ENCODE measurements around the gene GZMA. TPM values are rescaled to one million over a fixed set of nuclear protein-coding genes. Genes with fewer than 3 reads are reported as not detected.
"Not testable (repeated sequence)": the region's sequence is repeated elsewhere in the genome, so short reads cannot be mapped to it uniquely, and the experiment has no call there.

The GZMA gene
- total RNA-seq, 1 donor from 2014 or later, result 8.8 TPM

DNA sequence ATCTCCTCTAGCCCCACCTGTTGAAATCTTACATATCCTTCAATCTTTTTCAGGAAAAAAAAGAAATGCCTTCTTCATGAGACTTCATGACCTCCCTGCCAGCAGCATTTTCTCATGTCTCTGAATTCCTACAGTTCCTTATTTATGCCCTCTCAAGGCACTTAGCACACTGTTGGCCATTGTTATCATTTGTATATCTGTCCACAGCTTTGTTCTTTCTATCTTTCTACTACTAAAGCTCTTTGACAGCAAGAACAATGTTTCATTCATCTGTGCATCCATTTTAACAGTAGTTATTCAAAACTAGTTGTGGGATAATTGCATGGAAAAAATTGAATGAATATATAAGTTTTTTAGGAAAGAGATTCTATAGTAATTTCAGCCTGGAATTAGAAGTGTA lies 20.9 kb upstream of the GZMA start:
- ATAC-seq (no peak), DNase-seq (no peak)
- H3K27ac ChIP-seq, result no peak overlapping the region
- H3K4me3 ChIP-seq, result no peak overlapping the region
- intact Hi-C loops (cut with DNase I), result no loop called here
- TF ChIP-seq, protein P1, sequence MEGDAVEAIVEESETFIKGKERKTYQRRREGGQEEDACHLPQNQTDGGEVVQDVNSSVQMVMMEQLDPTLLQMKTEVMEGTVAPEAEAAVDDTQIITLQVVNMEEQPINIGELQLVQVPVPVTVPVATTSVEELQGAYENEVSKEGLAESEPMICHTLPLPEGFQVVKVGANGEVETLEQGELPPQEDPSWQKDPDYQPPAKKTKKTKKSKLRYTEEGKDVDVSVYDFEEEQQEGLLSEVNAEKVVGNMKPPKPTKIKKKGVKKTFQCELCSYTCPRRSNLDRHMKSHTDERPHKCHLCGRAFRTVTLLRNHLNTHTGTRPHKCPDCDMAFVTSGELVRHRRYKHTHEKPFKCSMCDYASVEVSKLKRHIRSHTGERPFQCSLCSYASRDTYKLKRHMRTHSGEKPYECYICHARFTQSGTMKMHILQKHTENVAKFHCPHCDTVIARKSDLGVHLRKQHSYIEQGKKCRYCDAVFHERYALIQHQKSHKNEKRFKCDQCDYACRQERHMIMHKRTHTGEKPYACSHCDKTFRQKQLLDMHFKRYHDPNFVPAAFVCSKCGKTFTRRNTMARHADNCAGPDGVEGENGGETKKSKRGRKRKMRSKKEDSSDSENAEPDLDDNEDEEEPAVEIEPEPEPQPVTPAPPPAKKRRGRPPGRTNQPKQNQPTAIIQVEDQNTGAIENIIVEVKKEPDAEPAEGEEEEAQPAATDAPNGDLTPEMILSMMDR (IDR thresholded peaks at IDR 0.05), result no peak
- H3K27me3 ChIP-seq, result no peaks in the 10 kb centered on the region
- H3K9me3 ChIP-seq, result no peaks in the 10 kb centered on the region
- no peaks in the 10 kb centered on the region for H3K36me3 ChIP-seq
- no peaks in the 10 kb centered on the region for H3K4me1 ChIP-seq

DNA sequence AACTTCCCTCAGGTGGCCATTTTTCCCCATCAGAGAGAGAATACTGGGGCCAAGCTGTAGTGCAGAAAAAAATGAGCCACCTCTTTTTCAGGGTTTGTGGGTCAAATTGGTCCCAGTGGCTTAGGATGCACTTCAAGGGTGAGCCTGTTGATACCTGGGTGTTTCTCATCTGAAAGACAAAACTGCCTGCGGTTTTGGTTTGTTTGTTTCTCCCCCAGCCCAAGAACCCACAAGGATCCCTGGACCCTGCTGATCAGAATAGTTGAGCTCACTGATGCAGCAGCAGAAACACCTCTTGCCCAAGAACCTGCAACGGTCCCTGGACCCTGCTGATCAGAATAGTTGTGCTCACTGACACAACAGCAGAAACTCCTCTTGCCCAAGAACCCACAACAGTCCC lies 13.1 kb upstream of the GZMA start:
- H3K4me1 ChIP-seq; DNase-seq; H3K4me3 ChIP-seq; intact Hi-C loops (cut with DNase I); H3K9me3 ChIP-seq; H3K27me3 ChIP-seq; H3K36me3 ChIP-seq; ATAC-seq; H3K27ac ChIP-seq: not testable (repeated sequence)

DNA sequence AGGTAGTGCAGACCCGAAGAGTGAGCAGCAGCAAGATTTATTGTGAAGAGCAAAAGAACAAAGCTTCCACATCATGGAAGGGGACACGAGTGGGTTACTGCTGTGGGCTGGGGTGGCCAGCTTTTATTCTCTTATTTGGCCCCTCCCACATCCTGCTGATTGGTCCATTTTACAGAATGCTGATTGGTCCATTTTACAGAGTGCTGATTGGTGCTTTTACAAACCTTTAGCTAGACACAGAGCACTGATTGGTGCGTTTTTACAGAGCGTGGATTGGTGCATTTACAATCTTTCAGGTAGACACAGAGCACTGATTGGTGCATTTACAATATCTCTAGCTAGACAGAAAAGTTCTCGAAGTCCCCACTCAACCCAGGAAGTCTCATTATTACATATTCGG lies 11.4 kb upstream of the GZMA start:
- H3K4me1 ChIP-seq; ATAC-seq; H3K36me3 ChIP-seq; H3K27me3 ChIP-seq; H3K27ac ChIP-seq; intact Hi-C loops (cut with DNase I); H3K4me3 ChIP-seq; DNase-seq; H3K9me3 ChIP-seq: not testable (repeated sequence)

DNA sequence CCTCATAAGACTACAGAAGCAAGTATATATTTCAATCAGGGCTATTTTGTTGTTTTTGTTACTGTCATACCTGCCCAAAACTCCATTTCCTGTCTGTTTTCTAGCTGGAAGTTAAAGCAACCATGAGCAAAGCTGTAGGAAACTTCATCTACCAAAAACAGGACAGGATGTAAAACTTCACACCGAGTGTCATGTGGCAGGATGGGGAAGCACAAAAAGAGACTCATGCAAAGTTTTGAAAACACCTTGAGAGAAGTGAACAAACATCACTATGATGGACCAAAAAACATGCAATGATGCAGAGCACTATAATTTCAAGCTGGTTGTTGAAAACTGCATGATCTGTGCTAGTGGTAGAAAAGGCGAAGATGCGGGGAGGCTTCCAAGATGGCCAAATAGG lies 6.3 kb upstream of the GZMA start:
- intact Hi-C loops (cut with DNase I), result no loop called here
- TF ChIP-seq, protein P1 (IDR thresholded peaks at IDR 0.05), result no peak
- Histone ChIP-seq H3K36me3 (no peaks in the 10 kb centered on the region), H3K4me3 (no peak overlapping the region), H3K27me3 (no peaks in the 10 kb centered on the region), H3K4me1 (no peaks in the 10 kb centered on the region), H3K27ac (no peak overlapping the region), H3K9me3 (no peaks in the 10 kb centered on the region)
- DNase-seq (no peak), ATAC-seq (no peak)

DNA sequence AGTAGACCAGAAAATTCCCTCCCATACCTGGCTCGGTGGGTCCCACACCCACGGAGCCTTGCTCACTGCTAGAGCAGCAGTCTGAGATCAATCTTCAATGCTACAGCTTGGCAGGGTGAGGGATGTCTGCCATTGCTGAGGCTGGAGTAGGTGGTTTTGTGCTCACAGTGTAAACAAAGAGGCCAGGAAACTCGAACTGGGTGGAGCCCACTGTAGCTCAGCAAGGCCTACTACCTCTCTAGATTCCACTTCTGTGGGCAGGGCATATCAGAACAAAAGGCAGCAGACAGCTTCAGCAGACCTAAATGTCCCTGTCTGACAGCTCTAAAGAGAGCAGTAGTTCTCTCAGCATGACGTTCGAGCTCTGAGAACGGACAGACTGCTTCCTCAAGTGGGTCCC lies 5.6 kb upstream of the GZMA start:
- Histone ChIP-seq H3K4me1 (no peaks in the 10 kb centered on the region), H3K36me3 (no peaks in the 10 kb centered on the region), H3K27ac (no peak overlapping the region), H3K27me3 (no peaks in the 10 kb centered on the region), H3K9me3 (no peaks in the 10 kb centered on the region), H3K4me3 (no peak overlapping the region)
- ATAC-seq (no peak), DNase-seq (no peak)
- TF ChIP-seq, protein P1 (IDR thresholded peaks at IDR 0.05), result no peak
- intact Hi-C loops (cut with DNase I), result no loop called here

DNA sequence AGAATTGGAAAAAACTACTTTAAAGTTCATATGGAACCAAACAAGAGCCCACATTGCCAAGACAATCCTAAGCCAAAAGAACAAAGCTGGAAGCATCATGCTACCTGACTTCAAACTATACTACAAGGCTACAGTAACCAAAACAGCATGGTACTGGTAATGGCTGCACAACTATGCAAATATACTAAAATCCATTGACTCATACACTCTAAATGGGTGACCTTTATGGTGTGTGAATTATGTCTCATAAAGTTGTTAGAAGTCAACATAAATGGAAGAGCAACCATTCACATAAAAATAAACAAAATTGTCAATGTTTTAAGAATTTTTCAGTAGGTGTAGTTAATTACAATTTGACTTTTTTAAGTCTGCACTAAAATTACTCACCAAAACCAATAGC lies 1.3 kb upstream of the GZMA start:
- H3K36me3 ChIP-seq; H3K27ac ChIP-seq; intact Hi-C loops (cut with DNase I): not testable (repeated sequence)

DNA sequence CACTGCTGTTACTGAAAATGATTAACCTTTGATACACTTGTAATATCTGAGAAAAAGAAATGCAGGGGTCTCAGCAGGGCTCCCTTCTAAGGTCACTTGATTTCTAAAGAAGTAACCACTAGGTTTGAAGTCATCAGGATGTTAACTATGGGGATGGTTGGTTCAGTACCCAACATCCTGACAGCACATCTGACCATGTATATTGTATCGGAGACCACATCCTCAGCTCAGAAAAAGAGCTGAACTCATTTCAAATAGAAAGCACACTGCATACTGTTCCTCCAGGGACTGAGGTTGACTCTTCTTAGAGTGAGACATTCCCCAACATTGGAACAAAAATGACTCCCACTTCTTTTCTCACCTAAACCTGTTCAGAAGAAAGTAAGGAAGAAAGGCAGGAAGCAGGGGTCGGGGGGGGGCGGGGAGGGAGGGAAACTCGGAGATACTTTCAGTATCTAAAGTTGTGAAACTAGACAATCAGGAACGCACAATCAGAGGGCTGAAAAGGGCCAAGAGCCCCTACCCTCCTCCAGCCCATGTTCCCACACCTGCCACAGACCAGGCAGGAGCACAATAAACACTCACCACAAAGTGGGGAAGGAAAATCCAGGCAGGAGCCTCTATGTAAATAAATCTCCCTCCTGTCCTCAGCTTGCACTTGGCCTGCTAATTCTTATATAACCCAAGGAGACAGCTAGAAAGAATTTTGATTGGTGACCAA lies 730 bp upstream of the GZMA start:
- Histone ChIP-seq H3K27ac (no peak overlapping the region), H3K27me3 (no peaks in the 10 kb centered on the region), H3K36me3 (no peaks in the 10 kb centered on the region), H3K4me3 (no peak overlapping the region), H3K4me1 (no peaks in the 10 kb centered on the region), H3K9me3 (no peaks in the 10 kb centered on the region)
- ATAC-seq (no peak), DNase-seq (no peak)
- intact Hi-C loops (cut with DNase I), result no loop called here
- TF ChIP-seq, protein P1 (IDR thresholded peaks at IDR 0.05), result no peak

More for the DNA sequence above, 1.3 kb upstream of the GZMA start:
- ATAC-seq, H3K4me1 ChIP-seq, DNase-seq, H3K9me3 ChIP-seq, H3K4me3 ChIP-seq, H3K27me3 ChIP-seq: not testable (repeated sequence)

Data from upper lobe of right lung (tissue), 1 donor.